HepG2 (cell line): Measurements from ENCODE around the gene SORBS2. TPM values are rescaled to one million over a fixed set of nuclear protein-coding genes. Genes with fewer than 3 reads are reported as not detected.

ENCODE experiments used
- ATAC-seq: fragments of 200-7000 bp; cut with Tn5 transposase; 3 replicates; pipeline ENCODE4 v1.9.1; 2020; ENCODE audit warnings: mild to moderate bottlenecking, moderate library complexity
- BruUV-seq: library from RNA; stranded (reverse); fragments of 400-500 nt; replicated peaks from 2 replicates; lab custom pipeline; 2021; lab: Mats Ljungman, UMichigan
- CTCF ChIA-PET: fragments of 300-600 bp; formaldehyde crosslinking; extraction: SDS; loops from one replicate; lab custom pipeline; 2021; ENCODE audit warnings: low total read pairs, inconsistent platforms, low intra/inter-chr PET ratio; lab: Yijun Ruan, JAX
- POLR2A ChIA-PET: fragments of 350-600 bp; sonication (Branson Sonifier 250); formaldehyde crosslinking; loops from one replicate; lab custom pipeline; 2020; ENCODE audit warnings: antibody characterized with exemption, inconsistent platforms; lab: Yijun Ruan, JAX
- DNase-seq: peaks from one replicate; pipeline ENCODE4 v3.0.0-alpha.2; 2015; ENCODE audit warnings: low spot score
- FAIRE-seq: peaks from 3 replicates; lab custom pipeline; 2011; peaks lifted over from hg19 to GRCh38; lab: Jason Lieb, UNC
- H2AFZ ChIP-seq: one replicate; pipeline ENCODE4 v1.6.1; 2011; ENCODE audit warnings: low read length, inconsistent platforms
- H3K27ac ChIP-seq: fragments of 300-600 bp; 3 replicates; pipeline ENCODE4 v1.8.0; 2011; ENCODE audit warnings: mixed run types, mild to moderate bottlenecking, mixed read lengths, low read length, inconsistent platforms; ENCODE audit not compliant: insufficient read depth; ENCODE audit errors: extremely low read length
- H3K27me3 ChIP-seq, 2 experiments: fragments of 200-600 bp in 1 of 2; 2 replicates in 1 of 2; 3 replicates in 1 of 2; pipeline versions ENCODE4 v1.6.0 to v1.8.0; 2011; ENCODE audit warnings: low read length in 2 of 2, mild to moderate bottlenecking in 2 of 2, moderate library complexity in 2 of 2, inconsistent platforms in 1 of 2; ENCODE audit not compliant: insufficient read depth in 2 of 2, control insufficient read depth in 1 of 2
- H3K36me3 ChIP-seq, 2 experiments: fragments of 200-600 bp in 1 of 2; replicated peaks in 1 of 2; 2 replicates in 1 of 2; 3 replicates in 1 of 2; pipeline versions ENCODE4 v1.5.1 to v1.8.0; 2011; ENCODE audit warnings: low read length in 2 of 2, inconsistent platforms in 1 of 2; ENCODE audit not compliant: insufficient read depth in 2 of 2, control insufficient read depth in 1 of 2
- H3K4me1 ChIP-seq: 2 replicates; pipeline ENCODE4 v1.5.1; 2012; ENCODE audit warnings: low read length, inconsistent platforms; ENCODE audit not compliant: insufficient read depth
- H3K4me2 ChIP-seq: 2 replicates; pipeline ENCODE4 v1.6.0; 2011; ENCODE audit warnings: low read depth, low read length, inconsistent platforms
- H3K4me3 ChIP-seq, 3 experiments: fragments of 200-600 bp in 1 of 3; sonication (generic), shearing (Covaris generic) in 1 of 3; replicated peaks in 1 of 3; 2 replicates each; pipeline ENCODE4 v1.5.1; 2011 to 2016; ENCODE audit warnings: low read length in 3 of 3, inconsistent platforms in 2 of 3, low read depth in 2 of 3, mild to moderate bottlenecking in 2 of 3, control low read depth in 1 of 3, mixed read lengths in 1 of 3; ENCODE audit not compliant: insufficient read depth in 1 of 3
- H3K79me2 ChIP-seq: one replicate; pipeline ENCODE4 v1.6.1; 2011; ENCODE audit warnings: low read length, inconsistent platforms; ENCODE audit not compliant: insufficient read depth
- H3K9ac ChIP-seq: 2 replicates; pipeline ENCODE4 v1.6.0; 2011; ENCODE audit warnings: mild to moderate bottlenecking, low read depth, low read length, inconsistent platforms; ENCODE audit not compliant: insufficient read depth
- H3K9me3 ChIP-seq: 2 replicates; pipeline ENCODE4 v1.5.1; 2012; ENCODE audit warnings: mild to moderate bottlenecking, low read length
- H4K20me1 ChIP-seq: 2 replicates; pipeline ENCODE4 v1.6.0; 2011; ENCODE audit warnings: inconsistent platforms, mild to moderate bottlenecking, low read length, moderate library complexity; ENCODE audit not compliant: insufficient read depth
- CREBL2 ChIP-seq: sonication (generic); formaldehyde crosslinking; IDR thresholded peaks from 2 replicates; pipeline ENCODE4 v1.8.1; 2023; ENCODE audit warnings: missing genetic modification reagents, mild to moderate bottlenecking, borderline replicate concordance
- ERF ChIP-seq: IDR thresholded peaks from 2 replicates; pipeline ENCODE4 v1.6.1; 2018; ENCODE audit warnings: missing biosample characterization, missing genetic modification reagents
- HNF1A ChIP-seq, 2 experiments: sonication (generic) in 1 of 2; formaldehyde crosslinking in 1 of 2; IDR thresholded peaks; 2 replicates each; pipeline versions ENCODE4 v1.4.0 to v1.6.1; 2016 to 2020; ENCODE audit warnings: borderline replicate concordance in 1 of 2, low read depth in 1 of 2, mild to moderate bottlenecking in 1 of 2, missing genetic modification reagents in 1 of 2
- THYN1 ChIP-seq: sonication (generic); formaldehyde crosslinking; IDR thresholded peaks from 2 replicates; pipeline ENCODE4 v1.8.1; 2023; ENCODE audit warnings: low read depth, mild to moderate bottlenecking, moderate library complexity, missing genetic modification reagents, borderline replicate concordance
- WGBS: methylation state at CpG from one replicate; pipeline ENCODE4 v1.1.6; 2017; ENCODE audit warnings: low lambda C conversion rate; 5-methylcytosine and 5-hydroxymethylcytosine counted together
- in situ Hi-C: cut with HindIII; loops from 2 replicates; pipeline ENCODE4 v1.10.0; 2017; ENCODE audit warnings: low pct_unique_long_range_greater_than_20kb; ENCODE audit not compliant: extremely low pct_ligation_motif_present
- intact Hi-C: fragments of 100-400 bp; cut with micrococcal nuclease; formaldehyde crosslinking; loops from one replicate; pipeline ENCODE4 v1.10.0; 2022; ENCODE audit not compliant: unreplicated experiment
- polyA plus RNA-seq, 8 experiments: library from polyadenylated mRNA; depleted of rRNA in 3 of 8; stranded (reverse) in 7 of 8; unstranded in 1 of 8; fragments of >200 nt; fragmentation: Illumina TruSeq in 4 of 8; extraction: Trizol in 4 of 8; gene quantifications; 2 replicates each; pipeline versions ENCODE4 v1.2.1 to v1.2.3, GENCODE V29; 2011 to 2016; ENCODE audit warnings: low read depth in 4 of 8, missing spikeins in 1 of 8, mixed read lengths in 1 of 8; ENCODE audit not compliant: insufficient read depth in 1 of 8
- total RNA-seq, 5 experiments: library from RNA; depleted of rRNA; stranded (reverse); fragments of >200 nt; fragmentation: Illumina TruSeq; extraction: Trizol; gene quantifications; 2 replicates each; pipeline ENCODE4 v1.2.3, GENCODE V29; 2016; ENCODE audit warnings: low read depth in 1 of 5
- TF ChIP-seq, protein P1 (sequence below): sonication (generic); formaldehyde crosslinking; IDR thresholded peaks from 2 replicates; pipeline ENCODE4 v1.5.1; 2020; ENCODE audit warnings: mild to moderate bottlenecking, missing genetic modification reagents, moderate library complexity

The SORBS2 gene
- total and polyA plus RNA-seq, 2 of the 13 experiments (the other 11 are each of a cell fraction or from before 2014, with no cell fraction given) = 25.0 to 80.5 TPM

DNA sequence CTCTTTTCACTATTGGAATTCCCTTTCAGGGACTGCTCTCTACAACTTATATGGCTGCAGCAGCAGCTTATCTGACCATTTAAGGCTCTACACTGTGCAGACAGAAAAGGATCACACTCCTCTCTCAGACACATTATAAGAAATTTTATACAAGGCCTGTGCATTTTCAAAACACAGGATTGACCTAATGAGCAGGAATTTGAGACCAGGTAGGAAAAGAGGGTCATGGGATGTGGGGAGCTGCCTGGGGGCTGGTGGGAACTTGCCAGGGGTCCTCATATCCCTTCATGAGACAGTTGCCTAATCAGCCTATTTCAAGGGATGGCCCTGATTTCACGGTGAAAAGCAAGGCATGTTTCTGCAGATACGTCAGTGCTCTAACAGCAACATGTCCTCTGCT lies 77.1 kb downstream of the SORBS2 start:
- Histone ChIP-seq H3K79me2 (peaks cover 9% of the 10 kb centered on the region), H3K27ac (no peak overlapping the region), H4K20me1 (no peaks in the 10 kb centered on the region; the same call in 1 of the 2 replicates), H3K36me3 (peaks cover 8 to 18% of the 10 kb centered on the region in 2 experiments), H3K4me1 (peaks cover 11% of the 10 kb centered on the region), H3K9ac (no peak overlapping the region), H3K27me3 (no peaks in the 10 kb centered on the region), H3K4me2 (no peak overlapping the region), H3K4me3 (no peak overlapping the region), H3K9me3 (no peaks in the 10 kb centered on the region), H2AFZ (no peak overlapping the region)
- BruUV-seq = no TSS peak
- ATAC-seq = no peak
- FAIRE-seq = no peak
- DNase-seq = no peak
- no peak for TF ChIP-seq ERF
- no peak for TF ChIP-seq THYN1
- no peak for TF ChIP-seq HNF1A (IDR thresholded peaks at IDR 0.05; ENCODE audit: low read depth)
- no peak for TF ChIP-seq HNF1A (CRISPR knock-in tag; IDR thresholded peaks at IDR 0.05; ENCODE audit: borderline replicate concordance)
- TF ChIP-seq, protein P1, sequence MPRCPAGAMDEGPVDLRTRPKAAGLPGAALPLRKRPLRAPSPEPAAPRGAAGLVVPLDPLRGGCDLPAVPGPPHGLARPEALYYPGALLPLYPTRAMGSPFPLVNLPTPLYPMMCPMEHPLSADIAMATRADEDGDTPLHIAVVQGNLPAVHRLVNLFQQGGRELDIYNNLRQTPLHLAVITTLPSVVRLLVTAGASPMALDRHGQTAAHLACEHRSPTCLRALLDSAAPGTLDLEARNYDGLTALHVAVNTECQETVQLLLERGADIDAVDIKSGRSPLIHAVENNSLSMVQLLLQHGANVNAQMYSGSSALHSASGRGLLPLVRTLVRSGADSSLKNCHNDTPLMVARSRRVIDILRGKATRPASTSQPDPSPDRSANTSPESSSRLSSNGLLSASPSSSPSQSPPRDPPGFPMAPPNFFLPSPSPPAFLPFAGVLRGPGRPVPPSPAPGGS (CRISPR knock-in tag) = no peak
- TF ChIP-seq CREBL2 (CRISPR knock-in tag) = no peak
- in situ Hi-C loops = no loop called here
- ChIA-PET POLR2A (no interaction called here), CTCF (no interaction called here)
- 97% methylated on average over 2 of the region's 2 CpGs for WGBS
- intact Hi-C loops = loop anchor here (10.0 kb wide), 1 partner anchor 1270 kb away; no protein-coding TSS in a partner anchor
